ENCODE measurements around the gene RNASE1. TPM values are rescaled to one million over a fixed set of nuclear protein-coding genes. Genes with fewer than 3 reads are reported as not detected.
"Not testable (repeated sequence)": the region's sequence is repeated elsewhere in the genome, so short reads cannot be mapped to it uniquely, and the experiment has no call there.

The RNASE1 gene
- total and polyA plus RNA-seq, 7 experiments from 2014 or later, result 1.8 to 19.0 (median 15.5) TPM; not detected in 4

DNA sequence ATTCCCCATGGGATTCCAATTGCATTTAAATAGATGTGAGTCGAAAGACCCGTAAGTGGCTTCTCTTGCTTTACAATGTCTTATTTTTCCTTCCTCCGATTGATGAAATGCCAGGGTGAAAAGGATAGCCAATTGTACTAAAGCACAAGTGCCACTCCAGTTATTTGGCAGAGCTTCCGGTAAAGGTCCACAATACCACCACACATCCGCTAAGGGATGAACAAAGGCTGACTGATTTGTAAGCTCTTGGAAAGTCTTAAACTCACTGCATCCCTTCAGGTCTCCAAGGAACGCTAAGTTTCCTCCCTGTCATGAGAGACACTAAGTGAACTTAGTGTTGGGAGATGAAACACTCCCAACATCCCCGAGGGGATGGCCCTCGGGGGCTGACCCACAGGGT, 21.2 kb upstream of the RNASE1 start:
- Mint-ChIP-seq H3K4me3 (no peak overlapping the region), H3K4me1 (peaks cover 0 to 6% (median 0%) of the 10 kb centered on the region in 7 donors), H3K27me3 (peaks cover 0 to 14% (median 4%) of the 10 kb centered on the region in 5 donors), H3K9me3 (peaks cover 0 to 15% (median 2%) of the 10 kb centered on the region in 11 donors), H3K36me3 (peaks cover 0 to 4% (median 0%) of the 10 kb centered on the region in 5 donors), H3K27ac (no peak overlapping the region)
- Histone ChIP-seq H3K27me3 (ENCODE audit: control insufficient read depth in 2 of 2, insufficient read depth in 2 of 2, low read length in 2 of 2) (no peaks in the 10 kb centered on the region), H3K36me3 (ENCODE audit: control insufficient read depth in 2 of 3, insufficient read depth in 3 of 3, low read length in 3 of 3) (no peaks in the 10 kb centered on the region), H3K9me3 (ENCODE audit: control insufficient read depth in 2 of 3, low read length in 3 of 3) (peaks cover 0 to 8% (median 0%) of the 10 kb centered on the region in 3 experiments), H3K4me1 (ENCODE audit: control insufficient read depth in 2 of 2, insufficient read depth in 2 of 2, low read length in 2 of 2) (no peaks in the 10 kb centered on the region), H3K27ac (ENCODE audit: low read depth, low read length) (no peak overlapping the region), H3K4me3 (ENCODE audit: low read length) (no peak overlapping the region)
- ChIA-PET CTCF (no interaction called here), POLR2A (no interaction called here)
- no peak for ATAC-seq
- intact Hi-C loops (cut with micrococcal nuclease), result loop anchor here in 1 of 2 donors (5.0 kb wide), 1 partner anchor 42 kb away; the partner anchor contains the start of gene RNASE6
- no peak for DNase-seq

DNA sequence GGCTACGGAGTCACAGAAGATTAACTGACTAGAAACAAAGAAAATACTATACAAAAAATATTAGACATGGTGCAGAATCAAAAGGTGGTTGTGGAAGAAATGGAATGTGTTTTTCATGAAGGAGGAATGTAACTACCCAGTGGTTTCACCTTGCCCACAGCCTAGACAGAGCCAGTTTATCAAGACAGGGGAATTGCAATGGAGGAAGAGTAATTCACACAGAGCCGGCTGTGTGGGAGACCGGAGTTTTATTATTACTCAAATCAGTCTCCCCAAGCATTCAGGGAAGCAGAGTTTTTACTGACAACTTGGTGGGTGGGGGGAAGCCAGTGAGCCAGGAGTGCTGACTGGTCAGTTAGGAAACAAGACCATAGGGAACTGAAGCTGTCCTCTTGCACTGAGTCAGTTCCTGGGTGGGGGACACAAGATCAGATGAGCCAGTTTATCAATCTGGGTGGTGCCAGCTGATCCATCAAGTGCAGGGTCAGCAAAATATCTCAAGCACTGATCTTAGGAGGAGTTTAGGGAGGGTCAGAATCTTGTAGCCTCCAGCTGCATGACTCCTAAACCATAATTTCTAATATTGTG, 19.0 kb upstream of the RNASE1 start:
- H3K9me3 ChIP-seq (ENCODE audit: control insufficient read depth in 2 of 3, low read length in 3 of 3); POLR2A ChIA-PET; H3K4me3 Mint-ChIP-seq; H3K4me1 Mint-ChIP-seq; H3K36me3 ChIP-seq (ENCODE audit: control insufficient read depth in 2 of 3, insufficient read depth in 3 of 3, low read length in 3 of 3); H3K27ac ChIP-seq (ENCODE audit: low read depth, low read length); H3K4me1 ChIP-seq (ENCODE audit: control insufficient read depth in 2 of 2, insufficient read depth in 2 of 2, low read length in 2 of 2); H3K27ac Mint-ChIP-seq; H3K4me3 ChIP-seq (ENCODE audit: low read length); H3K27me3 ChIP-seq (ENCODE audit: control insufficient read depth in 2 of 2, insufficient read depth in 2 of 2, low read length in 2 of 2); DNase-seq; H3K27me3 Mint-ChIP-seq; H3K9me3 Mint-ChIP-seq; H3K36me3 Mint-ChIP-seq: not testable (repeated sequence)
- CTCF ChIA-PET, result interaction anchor here (1.0 kb wide), 1 partner anchor 149 kb away, joined by 4 read pairs; no protein-coding TSS in a partner anchor
- peak; percentile 50 for ATAC-seq
- intact Hi-C loops (cut with micrococcal nuclease), result loop anchor here in 1 of 2 donors (5.0 kb wide), 1 partner anchor 39 kb away; the partner anchor contains the start of gene RNASE6

DNA sequence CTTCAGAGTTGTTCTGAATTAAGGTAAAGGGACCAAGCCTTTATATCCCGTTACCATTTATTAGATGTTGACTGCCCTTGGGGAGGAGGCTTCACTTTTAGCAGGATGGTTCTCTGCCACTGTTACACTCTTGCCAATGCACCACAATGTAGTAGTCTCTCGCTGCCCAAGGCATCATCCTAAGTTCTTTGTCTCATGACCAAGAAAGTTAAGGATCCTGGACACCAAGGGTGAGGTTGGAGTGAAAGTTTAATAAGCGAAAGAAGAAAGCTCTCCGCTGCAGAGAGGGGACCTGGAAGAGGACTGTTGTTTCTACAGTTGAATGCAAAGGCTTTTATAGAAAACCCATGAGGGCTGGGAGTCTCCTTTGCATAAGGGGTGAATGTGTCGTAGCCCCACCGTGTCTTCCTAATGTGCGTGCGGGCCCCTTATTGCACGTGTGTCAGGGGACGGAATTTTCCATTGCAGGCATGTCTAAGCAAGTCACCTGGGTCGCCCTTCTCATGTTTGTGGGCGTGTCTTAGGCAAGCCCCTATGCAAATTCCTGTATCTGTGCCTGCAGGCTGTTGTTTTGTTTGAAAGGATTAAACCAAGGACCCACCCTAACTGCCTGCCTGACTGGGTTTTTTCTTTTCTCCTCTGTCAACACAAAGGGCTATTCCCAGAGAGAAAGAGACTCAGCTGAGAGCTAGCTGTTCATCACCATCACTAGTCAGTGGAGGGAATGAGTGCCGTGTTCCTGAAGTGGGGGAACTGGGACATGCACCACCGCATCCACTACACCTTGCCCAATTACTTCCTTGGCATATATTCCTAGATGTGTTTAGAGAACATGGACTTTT, 17.6 kb upstream of the RNASE1 start:
- Histone ChIP-seq H3K27ac (ENCODE audit: low read depth, low read length) (no peak overlapping the region), H3K4me3 (ENCODE audit: low read length) (no peak overlapping the region), H3K27me3 (ENCODE audit: control insufficient read depth in 2 of 2, insufficient read depth in 2 of 2, low read length in 2 of 2) (no peaks in the 10 kb centered on the region), H3K4me1 (ENCODE audit: control insufficient read depth in 2 of 2, insufficient read depth in 2 of 2, low read length in 2 of 2) (no peaks in the 10 kb centered on the region), H3K9me3 (ENCODE audit: control insufficient read depth in 2 of 3, low read length in 3 of 3) (no peaks in the 10 kb centered on the region), H3K36me3 (ENCODE audit: control insufficient read depth in 2 of 3, insufficient read depth in 3 of 3, low read length in 3 of 3) (no peaks in the 10 kb centered on the region)
- CTCF ChIA-PET, result interaction anchor here (0.6 kb wide), 1 partner anchor 27 kb away, joined by 3 read pairs; no protein-coding TSS in a partner anchor
- Mint-ChIP-seq H3K4me3 (no peak overlapping the region), H3K27me3 (peaks cover 0 to 10% (median 9%) of the 10 kb centered on the region in 5 donors), H3K4me1 (peaks cover 0 to 5% (median 0%) of the 10 kb centered on the region in 7 donors), H3K36me3 (no peaks in the 10 kb centered on the region), H3K27ac (no peak overlapping the region), H3K9me3 (peaks cover 0 to 1% (median 0%) of the 10 kb centered on the region in 11 donors)
- ATAC-seq, result no peak
- intact Hi-C loops (cut with micrococcal nuclease), result loop anchor here in 1 of 2 donors (5.0 kb wide), 1 partner anchor 38 kb away; the partner anchor contains the start of gene RNASE6
- POLR2A ChIA-PET, result no interaction called here
- DNase-seq, result no peak

DNA sequence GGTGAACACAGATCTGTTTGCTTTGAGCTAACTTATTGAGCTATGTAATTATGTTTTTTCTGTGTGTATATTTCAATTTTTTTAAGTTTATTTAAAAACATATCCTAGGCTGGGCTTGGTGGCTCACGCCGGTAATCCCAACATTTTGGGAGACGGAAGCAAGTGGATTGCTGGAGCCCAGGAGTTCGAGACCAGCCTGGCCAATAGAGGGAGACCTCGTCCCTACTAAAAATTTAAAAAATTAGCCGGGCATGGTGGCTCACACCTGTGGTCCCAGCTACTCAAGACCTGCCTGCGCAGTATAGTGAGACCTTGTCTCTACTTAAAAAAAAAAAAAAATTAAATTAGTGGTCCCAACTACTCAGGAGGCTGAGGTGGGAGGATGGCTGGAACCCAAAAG, 16.2 kb upstream of the RNASE1 start:
- intact Hi-C loops (cut with micrococcal nuclease), result no loop called here
- peaks cover 0 to 1% (median 0%) of the 10 kb centered on the region in 11 donors for H3K9me3 Mint-ChIP-seq
- H3K27me3 Mint-ChIP-seq, result peaks cover 0 to 8% (median 5%) of the 10 kb centered on the region in 5 donors
- DNase-seq, result no peak
- H3K27ac Mint-ChIP-seq, result no peak overlapping the region
- no peaks in the 10 kb centered on the region for H3K4me1 ChIP-seq (ENCODE audit: control insufficient read depth in 2 of 2, insufficient read depth in 2 of 2, low read length in 2 of 2)
- H3K4me1 Mint-ChIP-seq, result peaks cover 0 to 5% (median 0%) of the 10 kb centered on the region in 7 donors
- ChIA-PET POLR2A (no interaction called here), CTCF (no interaction called here)
- no peaks in the 10 kb centered on the region for H3K36me3 Mint-ChIP-seq
- H3K36me3 ChIP-seq (ENCODE audit: control insufficient read depth in 2 of 3, insufficient read depth in 3 of 3, low read length in 3 of 3), result no peaks in the 10 kb centered on the region
- no peaks in the 10 kb centered on the region for H3K27me3 ChIP-seq (ENCODE audit: control insufficient read depth in 2 of 2, insufficient read depth in 2 of 2, low read length in 2 of 2)
- H3K9me3 ChIP-seq (ENCODE audit: control insufficient read depth in 2 of 3, low read length in 3 of 3), result no peaks in the 10 kb centered on the region
- no peak overlapping the region for H3K4me3 Mint-ChIP-seq
- no peak overlapping the region for H3K4me3 ChIP-seq (ENCODE audit: low read length)
- no peak for ATAC-seq
- H3K27ac ChIP-seq (ENCODE audit: low read depth, low read length), result no peak overlapping the region

DNA sequence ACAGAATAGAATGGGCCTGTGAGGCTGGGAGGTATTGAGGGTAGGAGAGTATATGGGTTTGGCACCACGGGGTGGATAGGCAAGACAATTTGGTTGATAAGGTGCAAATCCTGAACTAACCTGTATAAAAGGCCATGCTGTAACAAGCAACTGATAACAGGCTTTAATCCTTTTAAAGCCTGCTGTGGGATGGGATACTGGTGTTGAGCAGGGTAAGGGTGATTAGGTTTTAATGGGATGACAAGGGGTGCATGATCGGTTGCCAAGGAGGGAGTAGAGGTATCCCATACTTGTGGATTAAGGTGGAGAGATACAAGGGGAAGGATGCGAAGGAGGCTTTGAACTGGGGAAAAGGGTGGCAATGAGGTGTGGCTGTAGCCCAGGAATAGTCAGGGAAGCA, 13.3 kb upstream of the RNASE1 start:
- H3K27me3 ChIP-seq (ENCODE audit: control insufficient read depth in 2 of 2, insufficient read depth in 2 of 2, low read length in 2 of 2); H3K4me1 ChIP-seq (ENCODE audit: control insufficient read depth in 2 of 2, insufficient read depth in 2 of 2, low read length in 2 of 2); H3K27me3 Mint-ChIP-seq; H3K36me3 ChIP-seq (ENCODE audit: control insufficient read depth in 2 of 3, insufficient read depth in 3 of 3, low read length in 3 of 3); intact Hi-C loops (cut with micrococcal nuclease); H3K27ac ChIP-seq (ENCODE audit: low read depth, low read length); H3K4me1 Mint-ChIP-seq; H3K9me3 Mint-ChIP-seq; DNase-seq; H3K4me3 ChIP-seq (ENCODE audit: low read length); ATAC-seq; POLR2A ChIA-PET; H3K4me3 Mint-ChIP-seq; H3K27ac Mint-ChIP-seq; CTCF ChIA-PET; H3K36me3 Mint-ChIP-seq; H3K9me3 ChIP-seq (ENCODE audit: control insufficient read depth in 2 of 3, low read length in 3 of 3): not testable (repeated sequence)

- Histone ChIP-seq H3K4me1 (ENCODE audit: control insufficient read depth in 2 of 2, insufficient read depth in 2 of 2, low read length in 2 of 2) (no peaks in the 10 kb centered on the region), H3K27me3 (ENCODE audit: control insufficient read depth in 2 of 2, insufficient read depth in 2 of 2, low read length in 2 of 2) (no peaks in the 10 kb centered on the region), H3K36me3 (ENCODE audit: control insufficient read depth in 2 of 3, insufficient read depth in 3 of 3, low read length in 3 of 3) (no peaks in the 10 kb centered on the region), H3K27ac (ENCODE audit: low read depth, low read length) (no peak overlapping the region), H3K9me3 (ENCODE audit: control insufficient read depth in 2 of 3, low read length in 3 of 3) (no peaks in the 10 kb centered on the region), H3K4me3 (ENCODE audit: low read length) (no peak overlapping the region)
- H3K4me1 Mint-ChIP-seq, result peaks cover 0 to 5% (median 0%) of the 10 kb centered on the region in 7 donors
- H3K36me3 Mint-ChIP-seq, result no peaks in the 10 kb centered on the region
- no peak for ATAC-seq
- H3K27ac Mint-ChIP-seq, result no peak overlapping the region
- H3K4me3 Mint-ChIP-seq, result no peak overlapping the region
- DNase-seq, result no peak
- ChIA-PET POLR2A (no interaction called here), CTCF (no interaction called here)
- no peaks in the 10 kb centered on the region for H3K9me3 Mint-ChIP-seq
- intact Hi-C loops (cut with micrococcal nuclease), result no loop called here
- H3K27me3 Mint-ChIP-seq, result peaks cover 0 to 15% (median 0%) of the 10 kb centered on the region in 5 donors
Observed at GRCh38 chr14:20811986-20812975, 9.6 kb upstream of the RNASE1 start.
